ENCODE measurements around the gene MBD4.

DNA sequence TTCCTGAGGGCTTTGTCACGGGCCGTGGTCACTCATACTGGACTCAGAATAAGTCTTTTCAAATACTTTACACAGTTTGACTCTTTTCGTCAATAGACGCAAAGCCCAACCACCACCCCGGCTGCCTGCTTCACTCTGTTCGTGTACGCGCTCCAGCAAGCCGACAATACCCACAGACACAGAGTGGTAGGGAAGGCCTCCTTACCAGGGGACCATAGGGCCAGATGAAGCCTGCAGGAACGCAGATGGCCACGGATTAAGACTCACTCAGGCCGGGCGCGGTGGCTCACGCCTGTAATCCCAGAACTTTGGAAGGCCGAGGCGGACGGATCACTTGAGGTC, 41.0 kb downstream of the MBD4 start:
- TF ChIP-seq, protein P1, sequence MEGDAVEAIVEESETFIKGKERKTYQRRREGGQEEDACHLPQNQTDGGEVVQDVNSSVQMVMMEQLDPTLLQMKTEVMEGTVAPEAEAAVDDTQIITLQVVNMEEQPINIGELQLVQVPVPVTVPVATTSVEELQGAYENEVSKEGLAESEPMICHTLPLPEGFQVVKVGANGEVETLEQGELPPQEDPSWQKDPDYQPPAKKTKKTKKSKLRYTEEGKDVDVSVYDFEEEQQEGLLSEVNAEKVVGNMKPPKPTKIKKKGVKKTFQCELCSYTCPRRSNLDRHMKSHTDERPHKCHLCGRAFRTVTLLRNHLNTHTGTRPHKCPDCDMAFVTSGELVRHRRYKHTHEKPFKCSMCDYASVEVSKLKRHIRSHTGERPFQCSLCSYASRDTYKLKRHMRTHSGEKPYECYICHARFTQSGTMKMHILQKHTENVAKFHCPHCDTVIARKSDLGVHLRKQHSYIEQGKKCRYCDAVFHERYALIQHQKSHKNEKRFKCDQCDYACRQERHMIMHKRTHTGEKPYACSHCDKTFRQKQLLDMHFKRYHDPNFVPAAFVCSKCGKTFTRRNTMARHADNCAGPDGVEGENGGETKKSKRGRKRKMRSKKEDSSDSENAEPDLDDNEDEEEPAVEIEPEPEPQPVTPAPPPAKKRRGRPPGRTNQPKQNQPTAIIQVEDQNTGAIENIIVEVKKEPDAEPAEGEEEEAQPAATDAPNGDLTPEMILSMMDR (IDR thresholded peaks at IDR 0.05) = no peak
- no peak for TF ChIP-seq EZH2 (IDR thresholded peaks at IDR 0.05; ENCODE audit: borderline replicate concordance, insufficient read depth, low read depth, low read length, poor library complexity, severe bottlenecking)
